Thymus (tissue), 11 donors: Measurements from ENCODE around the gene TUBA3D. TPM values are rescaled to one million over a fixed set of nuclear protein-coding genes. Genes with fewer than 3 reads are reported as not detected.
"Not testable (repeated sequence)": the region's sequence is repeated elsewhere in the genome, so short reads cannot be mapped to it uniquely, and the experiment has no call there.

Experiments used
- DNase-seq, 9 donors: peaks; one replicate each; pipeline ENCODE4 v3.0.0-alpha.2; 2013; ENCODE audit warnings: low spot score in 9 of 9, low read depth in 6 of 9, missing footprints in 1 of 9
- H3K27ac ChIP-seq, 2 donors: one replicate each; pipeline ENCODE4 v1.5.1; 2013; ENCODE audit warnings: control low read depth in 1 of 2, low read depth in 1 of 2, low read length in 1 of 2, mild to moderate bottlenecking in 1 of 2, moderate library complexity in 1 of 2
- H3K27me3 ChIP-seq, 2 donors: one replicate each; pipeline ENCODE4 v1.5.1; 2013; ENCODE audit warnings: low read length in 1 of 2; ENCODE audit not compliant: control insufficient read depth in 2 of 2, insufficient read depth in 1 of 2
- H3K36me3 ChIP-seq, 2 donors: one replicate each; pipeline ENCODE4 v1.5.1; 2013; ENCODE audit warnings: low read length in 1 of 2, mild to moderate bottlenecking in 1 of 2, moderate library complexity in 1 of 2; ENCODE audit not compliant: control insufficient read depth in 2 of 2, insufficient read depth in 2 of 2
- H3K4me1 ChIP-seq, 2 donors: one replicate each; pipeline ENCODE4 v1.5.1; 2013; ENCODE audit warnings: low read length in 2 of 2; ENCODE audit not compliant: control insufficient read depth in 2 of 2, insufficient read depth in 2 of 2
- H3K4me3 ChIP-seq, 2 donors: one replicate each; pipeline ENCODE4 v1.5.1; 2013; ENCODE audit warnings: low read length in 2 of 2, control low read depth in 1 of 2, mild to moderate bottlenecking in 1 of 2
- H3K9me3 ChIP-seq, 2 donors: one replicate each; pipeline ENCODE4 v1.5.1; 2013; ENCODE audit warnings: low read length in 1 of 2, mild to moderate bottlenecking in 1 of 2; ENCODE audit not compliant: control insufficient read depth in 2 of 2, insufficient read depth in 1 of 2
- WGBS: extraction: QIAGEN DNeasy Blood & Tissue Kit; methylation state at CpG from one replicate; pipeline ENCODE4 v1.1.7; 2013; 5-methylcytosine and 5-hydroxymethylcytosine counted together
- polyA plus RNA-seq: library from polyadenylated mRNA; stranded (reverse); fragments of 200-250 nt; gene quantifications from one replicate; pipeline ENCODE4 v1.2.3, GENCODE V29; 2013
- total RNA-seq: library from RNA; stranded (reverse); fragments of 120-200 nt; gene quantifications from one replicate; pipeline ENCODE4 v1.2.4, GENCODE V29; 2013
- donor health status: healthy.

Gene TUBA3D
- total and polyA plus RNA-seq, 2 donors, result 0.05 to 4.1 TPM

GRCh38 chr2:131478850-131479461 lies 3.0 kb downstream of the TUBA3D start:
- H3K27me3 ChIP-seq, H3K4me3 ChIP-seq, DNase-seq, H3K9me3 ChIP-seq, H3K27ac ChIP-seq, H3K4me1 ChIP-seq: not testable (repeated sequence)
- 97% methylated on average over 9 of the region's 9 CpGs for WGBS
- peaks cover 0 to 13% of the 10 kb centered on the region in 2 donors for H3K36me3 ChIP-seq

- H3K36me3 ChIP-seq, result peaks cover 0 to 20% of the 10 kb centered on the region in 2 donors
- not testable (repeated sequence) for H3K27ac ChIP-seq, H3K9me3 ChIP-seq, DNase-seq, H3K27me3 ChIP-seq, H3K4me3 ChIP-seq, H3K4me1 ChIP-seq
- 98% methylated on average over 17 of the region's 20 CpGs for WGBS
These were observed 4.4 kb downstream of the TUBA3D start for GRCh38 chr2:131480351-131480750.

- not testable (repeated sequence) for DNase-seq, H3K4me1 ChIP-seq, H3K4me3 ChIP-seq, H3K27me3 ChIP-seq, H3K9me3 ChIP-seq, H3K27ac ChIP-seq
- H3K36me3 ChIP-seq, result peaks cover 0 to 14% of the 10 kb centered on the region in 2 donors
- WGBS, result 97% methylated on average over 19 of the region's 19 CpGs
These were observed 6.7 kb downstream of the TUBA3D start for GRCh38 chr2:131482506-131483155.

GRCh38 chr2:131483981-131484820 lies 8.3 kb downstream of the TUBA3D start:
- not testable (repeated sequence) for H3K27ac ChIP-seq, H3K9me3 ChIP-seq, DNase-seq, H3K4me1 ChIP-seq, H3K4me3 ChIP-seq, H3K27me3 ChIP-seq
- peaks cover 4 to 14% of the 10 kb centered on the region in 2 donors for H3K36me3 ChIP-seq
- 97% methylated on average over 24 of the region's 24 CpGs for WGBS

GRCh38 chr2:131484906-131485460 lies 9.1 kb downstream of the TUBA3D start:
- H3K9me3 ChIP-seq, H3K27ac ChIP-seq, H3K4me3 ChIP-seq, DNase-seq, H3K4me1 ChIP-seq, H3K27me3 ChIP-seq: not testable (repeated sequence)
- 98% methylated on average over 11 of the region's 11 CpGs for WGBS
- H3K36me3 ChIP-seq, result peaks cover 7 to 16% of the 10 kb centered on the region in 2 donors

- H3K27me3 ChIP-seq, DNase-seq, H3K27ac ChIP-seq, H3K4me1 ChIP-seq, H3K9me3 ChIP-seq, H3K4me3 ChIP-seq: not testable (repeated sequence)
- peaks cover 9 to 21% of the 10 kb centered on the region in 2 donors for H3K36me3 ChIP-seq
- 96% methylated on average over 14 of the region's 14 CpGs for WGBS
These were observed 10.4 kb downstream of the TUBA3D start for GRCh38 chr2:131486201-131486902.

- H3K4me3 ChIP-seq, result no peak overlapping the region
- no peak for DNase-seq
- no peaks in the 10 kb centered on the region for H3K9me3 ChIP-seq
- peaks cover 3 to 8% of the 10 kb centered on the region in 2 donors for H3K4me1 ChIP-seq
- H3K27me3 ChIP-seq, result no peaks in the 10 kb centered on the region
- WGBS, result 96% methylated on average over 14 of the region's 14 CpGs
- no peak overlapping the region for H3K27ac ChIP-seq
- H3K36me3 ChIP-seq, result peaks cover 9 to 15% of the 10 kb centered on the region in 2 donors
These were observed 12.6 kb downstream of the TUBA3D start for GRCh38 chr2:131488306-131489205.
